Uterus (tissue), 4 donors: ENCODE measurements around the gene ZNF789. TPM values are rescaled to one million over a fixed set of nuclear protein-coding genes. Genes with fewer than 3 reads are reported as not detected.

Source experiments
- DNase-seq, 2 donors: peaks; one replicate each; pipeline ENCODE4 v3.0.0-alpha.2; 2019 to 2020
- H3K27ac ChIP-seq, 2 donors: fragments of 200-600 bp; sonication (generic); 1 replicate in 1 of 2; 2 replicates in 1 of 2; pipeline ENCODE4 v1.5.1; 2016 to 2018
- H3K27me3 ChIP-seq, 2 donors: fragments of 200-600 bp; sonication (generic); one replicate each; pipeline ENCODE4 v1.5.1; 2018 to 2019; ENCODE audit warnings: control low read depth in 1 of 2
- H3K36me3 ChIP-seq, 2 donors: fragments of 200-600 bp; sonication (generic); one replicate each; pipeline ENCODE4 v1.5.1; 2019; ENCODE audit warnings: control low read depth in 1 of 2
- H3K4me1 ChIP-seq, 2 donors: fragments of 200-600 bp; sonication (generic); one replicate each; pipeline ENCODE4 v1.5.1; 2018 to 2019; ENCODE audit warnings: control low read depth in 1 of 2
- H3K4me3 ChIP-seq, 2 donors: fragments of 200-600 bp; sonication (generic); 1 replicate in 1 of 2; 2 replicates in 1 of 2; pipeline ENCODE4 v1.5.1; 2018 to 2019; ENCODE audit warnings: mild to moderate bottlenecking in 1 of 2
- H3K9me3 ChIP-seq, 2 donors: fragments of 200-600 bp; sonication (generic); one replicate each; pipeline ENCODE4 v1.5.1; 2019; ENCODE audit warnings: control low read depth in 1 of 2
- CTCF ChIP-seq, 4 experiments: fragments of 200-600 bp in 2 of 4; fragments of 450-650 bp in 2 of 4; sonication (generic) in 2 of 4; IDR thresholded peaks; one replicate each; pipeline ENCODE4 v1.5.1; 2016 to 2019; ENCODE audit warnings: antibody characterized with exemption in 4 of 4, mild to moderate bottlenecking in 2 of 4, moderate library complexity in 1 of 4
- POLR2A ChIP-seq, 2 donors: fragments of 450-650 bp; IDR thresholded peaks; one replicate each; pipeline ENCODE4 v1.6.1; 2016; ENCODE audit warnings: antibody characterized with exemption in 2 of 2, mild to moderate bottlenecking in 1 of 2, moderate library complexity in 1 of 2
- intact Hi-C: fragments of 100-400 bp; cut with DNase I; formaldehyde crosslinking; loops from one replicate; pipeline ENCODE4 v1.15.1; 2023; ENCODE audit warnings: low total_unique reads
- total RNA-seq, 4 donors: library from RNA; depleted of rRNA in 3 of 4; stranded (reverse); fragments of >200 nt in 3 of 4; gene quantifications; one replicate each; pipeline versions ENCODE4 v1.1.0 to v1.2.4, GENCODE V29; 2014 to 2023
- donor health status: DM: yes; HTN: yes; CAD: no.

ZNF789 gene
- total RNA-seq, 4 donors from 2014 or later = 1.5 to 24.5 (median 16.8) TPM

GRCh38 chr7:99531354-99531765, 58.7 kb downstream of the ZNF789 start:
- Histone ChIP-seq H3K4me3 (no peak overlapping the region), H3K27ac (no peak overlapping the region), H3K9me3 (peaks cover 3 to 24% of the 10 kb centered on the region in 2 donors), H3K27me3 (no peaks in the 10 kb centered on the region), H3K4me1 (no peaks in the 10 kb centered on the region), H3K36me3 (peaks cover 0 to 4% of the 10 kb centered on the region in 2 donors)
- no peak for DNase-seq
- TF ChIP-seq POLR2A (IDR thresholded peaks at IDR 0.05) (no peak), CTCF (IDR thresholded peaks at IDR 0.05) (no peak)
- intact Hi-C loops = no loop called here

GRCh38 chr7:99535667-99536066, 63.0 kb downstream of the ZNF789 start:
- DNase-seq = no peak
- no peaks in the 10 kb centered on the region for H3K36me3 ChIP-seq
- no peak overlapping the region for H3K27ac ChIP-seq
- H3K4me3 ChIP-seq = no peak overlapping the region
- intact Hi-C loops = no loop called here
- no peaks in the 10 kb centered on the region for H3K4me1 ChIP-seq
- H3K27me3 ChIP-seq = no peaks in the 10 kb centered on the region
- no peak for TF ChIP-seq POLR2A (IDR thresholded peaks at IDR 0.05)
- peaks cover 3 to 24% of the 10 kb centered on the region in 2 donors for H3K9me3 ChIP-seq

Other genes starting within 250 kb of the ZNF789 start
- gene MYH16, start 200.1 kb upstream of the ZNF789 start, total RNA-seq = not detected
- 100 to 1,000 TPM in 3 of 4 donors, 10 to 100 TPM in 1; 76.5 to 118 (median 103) TPM for gene ARPC1A, start 147.0 kb upstream of the ZNF789 start, total RNA-seq
- 100 to 1,000 TPM in 3 of 4 donors, 10 to 100 TPM in 1; 74.5 to 275 (median 196) TPM for gene ARPC1B, start 98.2 kb upstream of the ZNF789 start, total RNA-seq
- 100 to 1,000 TPM in 1 of 4 donors, 10 to 100 TPM in 3; 39.9 to 185 (median 72.1) TPM for gene PDAP1, start 64.3 kb upstream of the ZNF789 start, total RNA-seq
- 10 to 100 TPM; 29.4 to 93.2 (median 54.4) TPM for gene BUD31, start 63.9 kb upstream of the ZNF789 start, total RNA-seq
- gene PTCD1, start 34.1 kb upstream of the ZNF789 start, total RNA-seq = 10 to 100 TPM in 1 of 4 donors, 1 to 10 TPM in 3; 1.2 to 17.4 (median 7.5) TPM
- gene CPSF4, start 33.9 kb upstream of the ZNF789 start, total RNA-seq = 10 to 100 TPM; 23.8 to 67.9 (median 38.4) TPM
- 100 to 1,000 TPM; 135 to 598 (median 384) TPM for gene ATP5MF, start 6.7 kb upstream of the ZNF789 start, total RNA-seq
- 10 to 100 TPM; 22.8 to 55.0 (median 43.3) TPM for gene ZNF394, start 27.4 kb downstream of the ZNF789 start, total RNA-seq
- gene ZKSCAN5, start 31.8 kb downstream of the ZNF789 start, total RNA-seq = 10 to 100 TPM in 1 of 4 donors, 1 to 10 TPM in 3; 3.1 to 15.5 (median 9.2) TPM
- 10 to 100 TPM in 1 of 4 donors, 1 to 10 TPM in 3; 1.3 to 22.6 (median 5.1) TPM for gene FAM200A, start 79.2 kb downstream of the ZNF789 start, total RNA-seq
- 100 to 1,000 TPM in 2 of 4 donors, 10 to 100 TPM in 2; 37.1 to 142 (median 99.9) TPM for gene ZNF655, start 85.8 kb downstream of the ZNF789 start, total RNA-seq
- 1 to 10 TPM in 1 of 4 donors, under 1 TPM in 3; 0.29 to 2.2 (median 0.66) TPM for gene TMEM225B, start 125.4 kb downstream of the ZNF789 start, total RNA-seq
- 10 to 100 TPM in 3 of 4 donors, 1 to 10 TPM in 1; 6.8 to 26.9 (median 22.8) TPM for gene ZSCAN25, start 144.1 kb downstream of the ZNF789 start, total RNA-seq
- 10 to 100 TPM in 1 of 4 donors, 1 to 10 TPM in 1, under 1 TPM in 1, not detected in 1; 0.51 to 17.3 (median 4.4) TPM for gene CYP3A5, start 207.1 kb downstream of the ZNF789 start, total RNA-seq